ENCODE results near the gene SCLT1.

SCLT1 gene

DNA sequence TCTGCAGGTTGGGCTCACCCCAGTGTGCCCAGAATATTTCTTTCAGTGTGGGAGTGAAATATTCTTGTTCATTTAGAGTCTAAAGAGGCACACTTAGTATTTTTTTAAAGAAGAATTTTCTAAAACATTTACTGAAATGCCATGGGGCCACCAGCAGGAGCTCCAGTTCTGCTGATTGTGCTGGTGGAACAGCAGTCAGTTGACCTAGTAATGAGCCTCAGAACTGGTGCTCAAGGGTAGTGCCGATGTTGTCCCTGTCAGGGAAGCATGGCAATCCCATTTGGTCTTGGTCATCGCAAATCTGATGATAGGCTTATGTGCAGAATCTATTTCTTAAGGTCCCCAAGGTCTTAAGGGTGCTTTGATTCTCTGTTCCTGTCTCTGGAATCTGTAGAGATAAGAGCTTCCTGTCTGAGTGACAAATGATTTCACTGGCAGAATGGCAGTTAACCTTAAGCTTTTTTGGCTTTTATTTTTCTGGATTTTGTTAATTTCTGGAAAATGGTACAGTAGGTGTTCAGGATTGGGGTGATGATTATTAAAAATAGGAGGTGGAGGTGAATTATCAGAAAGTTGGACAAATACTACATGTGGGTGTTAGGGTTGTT is 252.5 kb downstream of the SCLT1 start:
- no peak for DNase-seq (ENCODE audit: low read depth in 2 of 2)

DNA sequence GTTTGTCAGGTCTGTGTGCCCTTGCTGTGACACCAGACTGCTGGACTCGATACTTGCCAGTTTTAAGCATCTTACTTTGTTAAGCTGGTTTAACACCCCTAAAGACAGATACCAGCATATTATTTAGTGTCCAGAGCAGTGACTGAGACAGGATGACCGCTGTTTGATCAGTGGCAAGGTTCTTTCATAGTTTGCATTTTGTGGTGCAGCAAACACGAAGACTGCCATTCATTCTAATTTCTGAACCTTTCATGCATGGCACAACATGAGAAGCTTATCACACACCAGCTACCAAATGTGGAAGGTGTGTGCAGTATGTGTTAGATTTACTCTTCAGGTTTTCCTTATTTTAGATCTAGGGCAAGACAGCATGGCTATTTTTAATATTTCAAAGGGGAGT is 255.7 kb downstream of the SCLT1 start:
- no peak for DNase-seq (ENCODE audit: low read depth in 2 of 2)

DNA sequence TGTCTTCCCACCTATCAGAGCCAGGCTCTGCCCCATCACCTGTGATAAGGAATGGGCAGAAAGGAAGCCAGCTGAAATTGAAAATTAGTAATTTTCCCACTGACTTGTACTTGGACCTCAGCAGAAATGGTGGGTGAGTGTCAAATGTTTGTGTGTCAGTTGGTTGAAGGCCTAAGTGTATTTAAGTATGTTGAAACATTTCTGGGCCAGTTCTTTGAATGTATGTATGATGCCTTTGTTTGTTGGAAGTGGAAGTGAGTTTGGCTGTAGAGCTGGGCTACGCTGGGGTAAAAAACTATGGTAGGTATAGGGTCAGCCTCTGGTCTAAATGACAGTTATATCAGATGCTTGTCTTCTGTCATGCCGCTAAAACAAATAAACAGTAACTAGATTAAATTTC is 256.1 kb downstream of the SCLT1 start:
- DNase-seq (ENCODE audit: low read depth in 2 of 2) = no peak

DNA sequence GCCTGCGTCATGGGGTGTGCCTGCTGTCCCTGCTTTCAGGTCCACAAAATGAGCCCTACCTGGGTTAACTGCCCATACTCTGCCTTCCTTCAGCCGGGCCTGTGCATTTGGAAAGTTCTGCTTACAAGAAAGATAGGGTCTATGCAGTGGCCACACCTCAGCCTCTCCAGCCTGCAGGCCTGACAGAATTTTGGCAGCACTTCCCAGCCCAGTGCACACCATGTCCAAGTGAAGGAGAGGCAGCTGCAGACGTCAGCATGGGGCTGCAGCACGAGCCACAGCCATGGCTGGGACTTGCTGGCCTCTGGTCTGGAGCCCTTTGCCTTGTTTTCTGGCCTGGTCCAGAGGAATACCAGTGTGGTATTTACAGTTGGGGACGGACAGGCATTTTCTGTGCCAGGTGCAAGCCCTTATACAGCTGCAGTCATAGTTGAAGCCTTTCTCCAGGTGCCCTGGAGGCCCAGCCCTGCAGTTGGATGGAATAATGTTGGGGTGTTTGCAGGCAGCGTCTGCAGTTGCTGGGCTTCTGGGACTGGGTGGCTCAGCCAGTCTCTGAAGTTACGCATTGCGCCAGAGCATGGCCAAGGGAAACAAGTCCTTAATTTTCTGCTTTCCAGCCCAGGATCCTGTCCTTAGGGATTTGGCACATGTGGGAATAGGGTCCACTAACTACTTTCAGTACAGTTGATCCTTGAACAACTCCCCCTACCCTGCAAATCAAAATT is 257.7 kb downstream of the SCLT1 start:
- no peak for DNase-seq (ENCODE audit: low read depth in 2 of 2)

Data from stimulated activated CD8-positive, alpha-beta memory T cell treated with anti-CD3 and anti-CD28 coated beads, Interleukin-2, amount 100 ng/mL, for 48 hours (primary cell).